ENCODE data around the gene CTSF. TPM values are rescaled to one million over a fixed set of nuclear protein-coding genes. Genes with fewer than 3 reads are reported as not detected.
A peak's percentile ranks its signal among the peaks of the same experiment; 100 is the strongest.
"Not testable (repeated sequence)": the region's sequence is repeated elsewhere in the genome, so short reads cannot be mapped to it uniquely, and the experiment has no call there.

The CTSF gene
- total RNA-seq, 1 donor from 2014 or later: 0.73 TPM

- H3K4me3 Mint-ChIP-seq: peak overlapping the region; percentile 45
- peaks cover 22% of the 10 kb centered on the region for H3K4me1 Mint-ChIP-seq (ENCODE audit: low read depth)
- peaks cover 5% of the 10 kb centered on the region for H3K36me3 Mint-ChIP-seq (ENCODE audit: low read depth)
Measured at GRCh38 chr11:66547662-66548009, 20.8 kb downstream of the CTSF start.

GRCh38 chr11:66546966-66547661 lies 21.3 kb downstream of the CTSF start:
- Mint-ChIP-seq H3K36me3 (ENCODE audit: low read depth) (peaks cover 11% of the 10 kb centered on the region), H3K4me3 (no peak overlapping the region), H3K27me3 (ENCODE audit: insufficient read depth) (peaks cover 10% of the 10 kb centered on the region), H3K27ac (no peak overlapping the region), H3K4me1 (ENCODE audit: low read depth) (peaks cover 23% of the 10 kb centered on the region), H3K9me3 (no peaks in the 10 kb centered on the region)
- intact Hi-C loops (cut with micrococcal nuclease): loop anchor here (1.0 kb wide), 11 partner anchors 12 to 197 kb away; partner anchors contain the start of genes BBS1, CCDC87, CCS and CTSF
- DNase-seq (ENCODE audit: low spot score): no peak

More at GRCh38 chr11:66547662-66548009, 20.8 kb downstream of the CTSF start:
- Mint-ChIP-seq H3K9me3 (no peaks in the 10 kb centered on the region), H3K27ac (no peak overlapping the region), H3K27me3 (ENCODE audit: insufficient read depth) (peaks cover 10% of the 10 kb centered on the region)
- DNase-seq (ENCODE audit: low spot score): no peak
- intact Hi-C loops (cut with micrococcal nuclease): no loop called here

DNA sequence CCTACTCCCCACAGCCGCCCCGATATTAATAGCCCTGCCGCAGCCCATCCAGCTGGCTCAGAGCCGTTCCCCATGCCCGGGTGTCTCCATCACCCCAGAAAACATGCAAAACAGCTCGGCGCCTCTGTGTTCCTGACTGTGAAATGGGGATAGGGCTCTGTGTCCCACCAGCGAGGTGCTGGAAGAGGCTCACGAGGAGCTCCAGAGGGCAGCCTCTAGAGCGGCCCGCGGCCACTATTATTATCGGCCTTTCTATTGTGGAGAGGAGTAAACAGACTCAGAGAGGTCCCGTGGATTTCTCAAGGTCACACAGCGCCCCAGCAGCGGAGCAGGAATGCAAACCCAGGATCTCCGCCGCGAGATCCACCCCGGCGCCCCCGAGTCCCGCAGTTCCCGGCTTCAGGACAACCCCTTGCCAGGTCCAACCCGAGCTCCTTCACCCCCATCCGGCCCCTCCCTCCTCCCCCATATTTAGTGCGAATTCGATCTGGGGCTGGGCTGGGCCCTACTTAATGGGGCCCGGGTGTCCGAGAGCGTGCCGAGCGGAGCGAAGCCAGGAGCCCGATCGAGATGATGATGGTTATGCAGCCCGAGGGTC lies 21.9 kb downstream of the CTSF start, which contains the start of gene ACTN3:
Gene ACTN3 (plus strand): TSS at position 536 of the 598 bp plus-strand sequence. CDS start 35 bp downstream, at position 571.
- no peak for DNase-seq (ENCODE audit: low spot score)
- Mint-ChIP-seq H3K27ac (peak within 1 kb of the TSS; percentile 47), H3K9me3 (no peaks in the 10 kb centered on the region), H3K4me1 (ENCODE audit: low read depth) (peaks cover 26% of the 10 kb centered on the region), H3K36me3 (ENCODE audit: low read depth) (peaks cover 17% of the 10 kb centered on the region), H3K4me3 (peak within 1 kb of the TSS; percentile 88), H3K27me3 (ENCODE audit: insufficient read depth) (peaks cover 10% of the 10 kb centered on the region)
- intact Hi-C loops (cut with micrococcal nuclease): loop anchor here (1.0 kb wide), 11 partner anchors 13 to 198 kb away; partner anchors contain the start of genes BBS1, CCDC87, CCS and CTSF

DNA sequence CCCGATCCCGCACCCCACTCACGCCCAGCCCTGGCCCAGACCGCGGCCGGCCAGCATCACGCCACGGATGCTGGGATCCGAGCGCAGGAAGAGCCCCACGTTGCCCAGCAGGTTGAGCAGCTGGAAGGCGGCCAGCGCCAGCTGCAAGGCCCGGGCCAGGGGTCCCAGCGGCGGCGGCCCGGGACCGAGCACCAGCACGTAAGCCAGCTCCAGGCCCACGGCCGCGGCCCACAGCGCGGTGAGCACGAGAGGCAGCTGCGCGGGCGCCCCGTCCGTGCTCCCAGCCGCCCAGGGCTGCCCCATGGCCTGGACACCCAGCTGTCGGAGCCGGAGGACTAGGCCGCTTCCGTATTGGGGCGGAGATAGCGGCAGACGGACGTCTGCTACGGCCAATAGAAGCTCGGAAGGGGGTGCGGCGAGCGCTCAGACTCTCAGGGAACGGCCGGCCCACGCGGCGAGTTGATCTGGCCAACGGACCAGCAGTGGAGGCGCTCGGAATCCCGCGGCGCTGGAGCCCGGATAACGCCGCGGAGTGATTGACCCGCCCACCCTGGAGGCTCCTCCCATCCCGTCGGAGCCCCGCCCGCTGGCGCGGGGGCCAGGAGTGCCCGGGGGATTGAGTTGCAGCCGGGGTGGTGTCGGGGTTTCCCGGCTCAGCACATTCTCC lies 22.6 kb downstream of the CTSF start, which contains the start of gene ZDHHC24:
Gene ZDHHC24 (minus strand): TSS at position 348 of the 667 bp plus-strand sequence. CDS start 45 bp downstream, at position 303.
- H3K27me3 Mint-ChIP-seq (ENCODE audit: insufficient read depth): peaks cover 10% of the 10 kb centered on the region
- no peaks in the 10 kb centered on the region for H3K9me3 Mint-ChIP-seq
- H3K4me3 Mint-ChIP-seq: peak within 1 kb of the TSS; percentile 88
- H3K36me3 Mint-ChIP-seq (ENCODE audit: low read depth): peaks cover 20% of the 10 kb centered on the region
- H3K27ac Mint-ChIP-seq: peak within 1 kb of the TSS; percentile 47
- DNase-seq (ENCODE audit: low spot score): peak; percentile 86
- intact Hi-C loops (cut with micrococcal nuclease): loop anchor here (1.0 kb wide), 11 partner anchors 13 to 198 kb away; partner anchors contain the start of genes BBS1, CCDC87, CCS and CTSF
- peaks cover 28% of the 10 kb centered on the region for H3K4me1 Mint-ChIP-seq (ENCODE audit: low read depth)

DNA sequence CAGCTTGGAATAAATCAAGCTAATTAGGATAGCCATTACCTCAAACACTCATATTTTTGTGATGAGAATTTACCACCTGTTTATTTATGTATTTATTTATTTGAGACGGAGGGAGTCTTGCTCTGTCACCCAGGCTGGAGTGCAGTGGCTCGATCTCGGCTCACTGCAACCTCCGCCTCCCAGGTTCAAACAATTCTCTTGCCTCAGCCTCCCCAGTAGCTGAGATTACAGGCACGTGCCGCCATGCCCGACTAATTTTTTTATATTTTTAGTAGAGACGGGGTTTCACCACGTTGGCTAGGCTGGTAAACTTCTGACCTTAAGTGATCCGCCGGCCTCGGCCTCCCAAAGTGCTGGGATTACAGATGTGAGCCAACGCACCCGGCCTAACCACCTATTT lies 23.5 kb downstream of the CTSF start:
- H3K9me3 Mint-ChIP-seq; H3K27me3 Mint-ChIP-seq (ENCODE audit: insufficient read depth); intact Hi-C loops (cut with micrococcal nuclease); H3K27ac Mint-ChIP-seq; DNase-seq (ENCODE audit: low spot score): not testable (repeated sequence)
- Mint-ChIP-seq H3K4me3 (peak overlapping the region; percentile 88), H3K4me1 (ENCODE audit: low read depth) (peaks cover 28% of the 10 kb centered on the region), H3K36me3 (ENCODE audit: low read depth) (peaks cover 20% of the 10 kb centered on the region)

GRCh38 chr11:66543263-66544107 lies 24.9 kb downstream of the CTSF start:
- intact Hi-C loops (cut with micrococcal nuclease): no loop called here
- Mint-ChIP-seq H3K4me3 (peak overlapping the region; percentile 56), H3K36me3 (ENCODE audit: low read depth) (peaks cover 25% of the 10 kb centered on the region), H3K9me3 (no peaks in the 10 kb centered on the region), H3K4me1 (ENCODE audit: low read depth) (peaks cover 28% of the 10 kb centered on the region), H3K27me3 (ENCODE audit: insufficient read depth) (no peaks in the 10 kb centered on the region), H3K27ac (peak overlapping the region; percentile 86)
- peak; percentile 28 for DNase-seq (ENCODE audit: low spot score)

DNA sequence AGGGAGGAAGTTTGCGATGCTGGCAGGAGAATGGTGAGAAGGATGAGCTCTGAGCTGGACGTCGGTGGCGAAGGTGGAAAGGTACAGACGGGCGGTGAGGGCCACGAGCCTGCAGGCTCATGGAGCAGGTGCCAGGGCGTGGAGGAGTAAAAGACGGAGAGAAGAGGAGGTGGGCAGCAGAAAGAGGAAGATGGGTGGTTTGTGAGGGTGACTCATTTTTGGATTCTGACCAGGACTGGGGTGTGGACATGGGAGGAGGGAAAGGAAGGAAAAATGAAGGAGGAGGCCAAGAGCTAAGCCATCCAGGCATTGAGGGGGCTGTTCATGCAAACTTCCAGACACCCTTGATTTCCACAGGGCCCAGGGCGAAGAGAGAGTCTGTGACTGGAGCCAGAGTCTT lies 26.0 kb downstream of the CTSF start:
- intact Hi-C loops (cut with micrococcal nuclease): no loop called here
- peaks cover 28% of the 10 kb centered on the region for H3K4me1 Mint-ChIP-seq (ENCODE audit: low read depth)
- no peak overlapping the region for H3K4me3 Mint-ChIP-seq
- DNase-seq (ENCODE audit: low spot score): no peak
- no peaks in the 10 kb centered on the region for H3K9me3 Mint-ChIP-seq
- no peaks in the 10 kb centered on the region for H3K27me3 Mint-ChIP-seq (ENCODE audit: insufficient read depth)
- H3K27ac Mint-ChIP-seq: no peak overlapping the region
- peaks cover 26% of the 10 kb centered on the region for H3K36me3 Mint-ChIP-seq (ENCODE audit: low read depth)

- Mint-ChIP-seq H3K4me1 (ENCODE audit: low read depth) (peaks cover 28% of the 10 kb centered on the region), H3K9me3 (no peaks in the 10 kb centered on the region), H3K4me3 (no peak overlapping the region), H3K36me3 (ENCODE audit: low read depth) (peaks cover 26% of the 10 kb centered on the region), H3K27ac (no peak overlapping the region), H3K27me3 (ENCODE audit: insufficient read depth) (no peaks in the 10 kb centered on the region)
- intact Hi-C loops (cut with micrococcal nuclease): no loop called here
- DNase-seq (ENCODE audit: low spot score): no peak
Measured at GRCh38 chr11:66541892-66542291, 26.5 kb downstream of the CTSF start.

DNA sequence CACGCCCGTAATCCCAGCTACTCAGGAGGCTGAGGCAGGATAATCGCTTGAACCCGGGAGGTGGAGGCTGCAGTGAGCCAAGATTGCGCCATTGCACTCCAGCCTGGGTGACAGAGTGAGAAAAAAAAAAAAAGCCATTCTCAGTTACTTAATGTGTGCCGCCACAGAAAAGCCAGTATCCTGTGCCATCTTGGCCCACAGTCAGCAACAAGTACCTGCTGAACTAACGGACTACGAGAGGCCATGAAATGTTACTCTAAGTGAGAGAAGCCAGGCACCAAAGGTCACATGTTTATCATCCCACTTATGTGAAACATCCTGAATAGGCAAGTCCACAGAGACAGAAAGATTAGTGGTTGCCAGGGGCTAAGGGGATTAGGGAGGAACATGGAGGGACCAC lies 27.8 kb downstream of the CTSF start:
- H3K9me3 Mint-ChIP-seq; H3K4me3 Mint-ChIP-seq; H3K27me3 Mint-ChIP-seq (ENCODE audit: insufficient read depth); H3K27ac Mint-ChIP-seq; intact Hi-C loops (cut with micrococcal nuclease); DNase-seq (ENCODE audit: low spot score): not testable (repeated sequence)
- Mint-ChIP-seq H3K4me1 (ENCODE audit: low read depth) (peaks cover 28% of the 10 kb centered on the region), H3K36me3 (ENCODE audit: low read depth) (peaks cover 29% of the 10 kb centered on the region)

DNA sequence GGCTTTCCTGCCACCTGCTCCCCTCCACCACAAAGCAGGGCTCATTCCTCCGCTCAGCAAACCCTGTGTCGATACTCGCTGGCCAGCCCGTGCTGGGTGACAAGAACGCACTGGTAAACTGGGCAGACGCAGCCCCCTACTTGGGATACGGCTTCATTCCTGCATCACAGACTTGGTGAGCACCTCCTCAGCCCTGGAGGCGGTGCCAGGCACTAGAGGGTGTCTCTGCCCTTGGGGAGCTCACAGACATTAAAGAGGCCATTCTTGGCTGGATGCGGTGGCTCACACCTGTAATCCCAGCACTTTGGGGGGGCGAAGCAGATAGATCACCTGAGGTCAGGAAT lies 28.6 kb downstream of the CTSF start:
- H3K36me3 Mint-ChIP-seq (ENCODE audit: low read depth): peaks cover 31% of the 10 kb centered on the region
- H3K4me3 Mint-ChIP-seq: no peak overlapping the region
- intact Hi-C loops (cut with micrococcal nuclease): no loop called here
- DNase-seq (ENCODE audit: low spot score): no peak
- peaks cover 23% of the 10 kb centered on the region for H3K4me1 Mint-ChIP-seq (ENCODE audit: low read depth)
- H3K9me3 Mint-ChIP-seq: no peaks in the 10 kb centered on the region
- H3K27ac Mint-ChIP-seq: no peak overlapping the region
- H3K27me3 Mint-ChIP-seq (ENCODE audit: insufficient read depth): no peaks in the 10 kb centered on the region

- no peak overlapping the region for H3K4me3 Mint-ChIP-seq
- peaks cover 31% of the 10 kb centered on the region for H3K36me3 Mint-ChIP-seq (ENCODE audit: low read depth)
- H3K9me3 Mint-ChIP-seq: no peaks in the 10 kb centered on the region
- intact Hi-C loops (cut with micrococcal nuclease): no loop called here
- DNase-seq (ENCODE audit: low spot score): no peak
- H3K4me1 Mint-ChIP-seq (ENCODE audit: low read depth): peaks cover 20% of the 10 kb centered on the region
- no peak overlapping the region for H3K27ac Mint-ChIP-seq
- no peaks in the 10 kb centered on the region for H3K27me3 Mint-ChIP-seq (ENCODE audit: insufficient read depth)
Measured at GRCh38 chr11:66539170-66539869, 29.1 kb downstream of the CTSF start.

GRCh38 chr11:66532784-66533183 lies 35.6 kb downstream of the CTSF start:
- no peak overlapping the region for H3K27ac Mint-ChIP-seq
- H3K27me3 Mint-ChIP-seq (ENCODE audit: insufficient read depth): no peaks in the 10 kb centered on the region

More at GRCh38 chr11:66532784-66533183, 35.6 kb downstream of the CTSF start:
- Mint-ChIP-seq H3K36me3 (ENCODE audit: low read depth) (peaks cover 15% of the 10 kb centered on the region), H3K4me1 (ENCODE audit: low read depth) (no peaks in the 10 kb centered on the region), H3K4me3 (no peak overlapping the region), H3K9me3 (no peaks in the 10 kb centered on the region)
- no peak for DNase-seq (ENCODE audit: low spot score)
- intact Hi-C loops (cut with micrococcal nuclease): no loop called here
